ENCODE results near the gene PRRC2A.
A peak's percentile ranks its signal among the peaks of the same experiment; 100 is the strongest.

The PRRC2A gene

DNA sequence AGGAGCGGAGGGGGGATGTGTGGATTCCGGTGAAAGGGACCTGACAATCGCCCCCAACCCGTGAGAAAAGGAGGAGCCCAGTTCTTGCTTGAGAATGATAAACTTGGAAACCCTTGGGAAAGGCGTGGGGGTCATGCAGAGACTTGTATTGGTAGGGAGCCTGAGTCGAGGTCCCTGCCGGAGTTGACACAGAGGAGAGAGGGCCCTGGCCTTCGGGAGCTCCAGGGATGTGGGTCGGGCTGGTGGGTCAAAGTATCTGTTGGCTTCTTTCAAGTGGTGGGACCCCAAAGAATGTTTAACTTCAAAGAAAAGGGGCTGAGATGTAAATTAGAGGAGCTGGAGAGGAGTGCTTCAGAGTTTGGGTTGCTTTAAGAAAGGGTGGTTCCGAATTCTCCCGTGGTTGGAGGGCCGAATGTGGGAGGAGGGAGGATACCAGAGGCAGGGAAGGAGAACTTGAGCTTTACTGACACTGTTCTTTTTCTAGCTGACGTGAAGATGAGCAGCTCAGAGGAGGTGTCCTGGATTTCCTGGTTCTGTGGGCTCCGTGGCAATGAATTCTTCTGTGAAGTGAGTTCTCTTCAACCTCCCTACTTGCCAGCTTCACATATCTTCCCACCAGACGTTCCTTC, 45.9 kb downstream of the PRRC2A start:
- DNase-seq (ENCODE audit: low spot score), result no peak

GRCh38 chr6:31669676-31670075, 49.2 kb downstream of the PRRC2A start, which contains the start of gene LY6G5B:
LY6G5B (plus strand) TSS chr6:31669976; CDS start chr6:31670951, 975 bp downstream.
- no peak for DNase-seq (ENCODE audit: low spot score)

DNA sequence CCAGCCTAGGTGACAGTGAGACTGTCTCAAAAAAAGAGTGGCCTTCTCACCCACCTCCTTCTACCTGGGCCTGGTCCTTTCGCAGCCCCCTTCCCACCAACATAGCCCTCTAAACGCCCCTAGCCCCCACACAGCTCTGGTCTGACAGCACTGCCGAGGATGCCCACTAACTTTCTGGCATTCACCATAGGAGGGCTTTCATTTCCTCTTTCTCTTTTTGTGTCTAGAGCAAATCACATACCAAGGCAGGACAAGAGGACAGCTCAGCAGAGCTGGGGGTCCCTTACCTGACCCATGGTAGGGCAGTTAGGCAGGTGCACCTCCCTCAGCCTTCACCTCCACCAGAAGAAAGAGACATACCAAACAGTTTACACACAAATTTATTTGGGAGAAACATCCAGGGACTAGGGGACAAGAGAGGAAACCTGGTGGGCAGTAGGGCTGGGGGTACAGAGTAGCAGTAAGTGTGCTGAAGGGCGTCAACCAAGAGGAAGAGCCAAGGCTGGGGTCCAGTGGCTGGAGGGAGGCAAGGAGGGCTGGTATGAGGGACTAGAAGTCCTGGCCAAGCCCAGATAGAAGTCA, 55.9 kb downstream of the PRRC2A start:
- no peak for DNase-seq (ENCODE audit: low spot score)

DNA sequence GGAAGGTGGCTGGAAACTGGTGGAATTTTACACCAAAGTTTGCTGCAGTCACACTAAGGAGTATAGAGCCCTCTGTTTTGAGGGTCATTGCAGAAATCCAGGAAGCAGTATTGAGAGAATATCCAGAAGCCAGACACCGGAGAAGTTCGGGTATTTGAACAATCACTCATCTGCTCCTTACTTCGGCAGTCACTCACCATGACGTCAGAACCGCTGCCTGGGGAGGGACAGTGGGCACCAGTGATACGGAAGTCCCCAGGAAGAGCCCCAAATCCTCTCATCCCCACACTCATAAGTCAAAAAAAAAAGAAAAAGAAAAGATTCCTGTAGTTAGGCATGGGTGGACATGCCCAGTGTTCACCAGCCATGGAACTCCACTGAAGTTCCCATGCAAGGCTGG, 56.4 kb downstream of the PRRC2A start:
- no peak for DNase-seq (ENCODE audit: low spot score)

GRCh38 chr6:31677955-31678354, 57.4 kb downstream of the PRRC2A start:
- no peak for DNase-seq (ENCODE audit: low spot score)

DNA sequence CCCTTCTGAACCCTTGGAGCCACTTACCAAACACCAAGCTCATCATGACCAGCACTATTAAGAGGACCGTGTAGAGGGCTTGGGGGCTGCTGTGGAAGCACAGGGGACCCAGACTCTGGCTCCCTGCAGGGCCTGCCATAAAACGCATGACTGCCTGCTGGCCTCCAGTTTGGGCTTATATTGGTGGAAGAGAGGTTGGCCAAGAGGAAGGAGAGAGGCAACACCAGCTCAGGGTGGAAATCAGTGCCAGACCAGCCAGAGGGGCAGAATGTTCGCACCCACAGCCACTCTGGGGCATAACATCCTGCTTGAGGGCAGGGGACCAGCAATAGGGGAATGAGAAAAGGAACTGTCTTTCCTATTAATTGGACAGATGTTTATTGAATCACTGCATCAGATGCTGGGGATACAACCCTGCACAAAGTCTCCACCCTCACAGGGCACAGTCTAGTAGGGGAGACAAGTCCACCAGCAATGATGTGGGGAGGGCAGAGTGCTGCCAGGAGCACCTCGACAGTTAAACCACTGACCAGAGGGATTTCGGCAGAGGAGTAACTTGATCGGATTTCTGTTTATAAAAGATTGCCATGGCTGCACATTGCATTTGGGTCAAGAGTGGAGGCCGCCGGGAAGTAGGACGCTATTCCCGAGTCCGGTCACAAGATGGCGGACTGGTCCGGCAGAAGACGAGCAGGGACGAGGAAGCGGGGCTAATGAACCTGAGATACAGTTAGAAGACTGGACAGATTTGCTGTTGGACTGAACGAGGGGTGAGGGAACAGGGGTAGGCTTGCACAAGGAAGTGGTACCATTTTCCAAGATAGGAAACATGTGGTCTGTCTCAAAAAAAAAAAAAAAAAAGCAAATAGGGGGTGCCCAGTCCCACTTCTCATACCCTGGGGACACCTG, 60.0 kb downstream of the PRRC2A start, which contains the start of gene LY6G5C:
Gene LY6G5C (minus strand): TSS at position 842 of the 909 bp plus-strand sequence. CDS start 694 bp downstream, at position 148.
- peak; percentile 68 for DNase-seq (ENCODE audit: low spot score)

DNA sequence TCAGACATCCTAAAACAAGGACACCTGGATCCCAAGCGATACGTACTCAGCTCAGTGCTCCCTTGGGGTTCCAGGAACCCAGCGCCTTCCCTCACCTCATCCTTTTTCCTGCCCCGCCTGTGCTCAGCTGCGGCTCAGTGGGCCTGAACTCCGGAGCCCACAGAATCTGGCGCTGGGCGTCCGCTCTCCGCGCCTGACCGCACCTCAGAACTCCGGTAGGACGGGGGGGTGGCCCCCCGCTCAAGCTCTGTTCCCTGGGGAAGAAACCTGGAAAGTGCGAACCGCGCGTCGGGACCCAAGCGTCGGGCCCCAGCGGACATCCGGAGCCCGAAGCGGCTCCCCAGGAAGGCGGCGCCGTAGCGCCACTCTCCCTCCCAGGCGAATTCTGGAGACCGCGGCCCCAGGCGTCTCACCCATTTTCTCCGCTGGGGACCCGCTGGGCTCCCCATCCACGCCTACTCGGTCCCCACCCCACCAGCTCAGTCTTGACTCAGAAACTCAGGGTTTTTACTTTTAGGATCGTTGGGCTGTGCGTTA, 60.7 kb downstream of the PRRC2A start:
- no peak for DNase-seq (ENCODE audit: low spot score)

- no peak for DNase-seq (ENCODE audit: low spot score)
Observed at GRCh38 chr6:31683591-31683990, 63.1 kb downstream of the PRRC2A start.

- DNase-seq (ENCODE audit: low spot score), result no peak
Observed at GRCh38 chr6:31686483-31686882, 66.0 kb downstream of the PRRC2A start.

GRCh38 chr6:31687321-31687720, 66.8 kb downstream of the PRRC2A start:
- DNase-seq (ENCODE audit: low spot score), result no peak
